Esophagus muscularis mucosa (tissue), 4 donors: ENCODE data around the gene CCL24. TPM values are rescaled to one million over a fixed set of nuclear protein-coding genes. Genes with fewer than 3 reads are reported as not detected.
"Not testable (repeated sequence)": the region's sequence is repeated elsewhere in the genome, so short reads cannot be mapped to it uniquely, and the experiment has no call there.

ENCODE experiments used
- DNase-seq: peaks from one replicate; pipeline ENCODE4 v3.0.0-alpha.2; 2017; ENCODE audit errors: extremely low spot score
- H3K27ac ChIP-seq, 4 donors: fragments of 200-600 bp; sonication (generic); replicated peaks in 1 of 4; 1 replicate in 3 of 4; 2 replicates in 1 of 4; pipeline ENCODE4 v1.5.1; 2016 to 2019; ENCODE audit warnings: mild to moderate bottlenecking in 1 of 4
- H3K27me3 ChIP-seq, 4 donors: fragments of 200-600 bp; sonication (generic); one replicate each; pipeline versions ENCODE4 v1.5.1 to v1.6.0; 2016 to 2019
- H3K36me3 ChIP-seq, 4 donors: fragments of 200-600 bp; sonication (generic); one replicate each; pipeline ENCODE4 v1.5.1; 2016 to 2019
- H3K4me1 ChIP-seq, 4 donors: fragments of 200-600 bp; sonication (generic); one replicate each; pipeline ENCODE4 v1.5.1; 2016 to 2019
- H3K4me3 ChIP-seq, 4 donors: fragments of 200-600 bp; sonication (generic); 1 replicate in 2 of 4; 2 replicates in 2 of 4; pipeline ENCODE4 v1.5.1; 2016 to 2019; ENCODE audit warnings: mild to moderate bottlenecking in 4 of 4, moderate library complexity in 1 of 4
- H3K9me3 ChIP-seq, 4 donors: fragments of 200-600 bp; sonication (generic); 1 replicate in 3 of 4; 2 replicates in 1 of 4; pipeline ENCODE4 v1.5.1; 2016 to 2019
- CTCF ChIP-seq, 3 experiments: fragments of 200-600 bp in 2 of 3; fragments of 450-650 bp in 1 of 3; sonication (generic) in 2 of 3; IDR thresholded peaks; one replicate each; pipeline ENCODE4 v1.5.1; 2017 to 2019; ENCODE audit warnings: antibody characterized with exemption in 3 of 3, mild to moderate bottlenecking in 2 of 3, moderate library complexity in 1 of 3
- EP300 ChIP-seq: sonication (generic); formaldehyde crosslinking; IDR thresholded peaks from one replicate; pipeline ENCODE4 v1.6.1; 2017; ENCODE audit warnings: antibody characterized with exemption
- POLR2A ChIP-seq: fragments of 450-650 bp; IDR thresholded peaks from one replicate; pipeline ENCODE4 v1.6.1; 2017; ENCODE audit warnings: antibody characterized with exemption, moderate library complexity, mild to moderate bottlenecking, low read depth
- POLR2AphosphoS5 ChIP-seq, 2 donors: sonication (generic); formaldehyde crosslinking; IDR thresholded peaks; one replicate each; pipeline ENCODE4 v1.6.1; 2017; ENCODE audit warnings: antibody characterized with exemption in 2 of 2
- WGBS: methylation state at CpG from one replicate; pipeline ENCODE4 v1.1.5; 2018; 5-methylcytosine and 5-hydroxymethylcytosine counted together
- intact Hi-C: fragments of 100-400 bp; cut with DNase I; formaldehyde crosslinking; loops from one replicate; pipeline ENCODE4 v1.15.1; 2023
- total RNA-seq, 4 donors: library from RNA; depleted of rRNA; stranded (reverse); fragments of >200 nt; gene quantifications; one replicate each; pipeline versions ENCODE4 v1.1.0 to v1.2.1, GENCODE V29; 2016

CCL24 gene
- total RNA-seq, 4 donors from 2014 or later, result 0.99 TPM; not detected in 3

- H3K9me3 ChIP-seq, result no peaks in the 10 kb centered on the region
- TF ChIP-seq POLR2A, result no peak
- no peak for TF ChIP-seq POLR2AphosphoS5 (IDR thresholded peaks at IDR 0.05)
- TF ChIP-seq CTCF (IDR thresholded peaks at IDR 0.05), result no peak
- no peak for TF ChIP-seq EP300
- WGBS, result 67% methylated on average over 5 of the region's 5 CpGs
- no peak overlapping the region for H3K4me3 ChIP-seq
- no peaks in the 10 kb centered on the region for H3K36me3 ChIP-seq
- no peaks in the 10 kb centered on the region for H3K27me3 ChIP-seq
- H3K27ac ChIP-seq, result no peak overlapping the region
- no peaks in the 10 kb centered on the region for H3K4me1 ChIP-seq
- intact Hi-C loops, result no loop called here
- no peak for DNase-seq
Observed at GRCh38 chr7:75854233-75854632, 40.6 kb upstream of the CCL24 start.

GRCh38 chr7:75850235-75850634 is 36.6 kb upstream of the CCL24 start:
- H3K9me3 ChIP-seq, result no peaks in the 10 kb centered on the region
- intact Hi-C loops, result no loop called here
- H3K4me1 ChIP-seq, result no peaks in the 10 kb centered on the region
- no peak for TF ChIP-seq POLR2A
- no peak for TF ChIP-seq CTCF (IDR thresholded peaks at IDR 0.05)
- TF ChIP-seq EP300, result no peak
- no peak for TF ChIP-seq POLR2AphosphoS5 (IDR thresholded peaks at IDR 0.05)
- no peaks in the 10 kb centered on the region for H3K27me3 ChIP-seq
- no peak for DNase-seq
- H3K36me3 ChIP-seq, result no peaks in the 10 kb centered on the region
- no peak overlapping the region for H3K27ac ChIP-seq
- 69% methylated on average over 4 of the region's 4 CpGs for WGBS
- H3K4me3 ChIP-seq, result no peak overlapping the region

GRCh38 chr7:75849573-75849972 is 36.0 kb upstream of the CCL24 start:
- Histone ChIP-seq H3K27ac (no peak overlapping the region), H3K27me3 (no peaks in the 10 kb centered on the region), H3K4me1 (no peaks in the 10 kb centered on the region), H3K36me3 (no peaks in the 10 kb centered on the region), H3K9me3 (no peaks in the 10 kb centered on the region), H3K4me3 (no peak overlapping the region)
- intact Hi-C loops, result no loop called here
- DNase-seq, result no peak
- TF ChIP-seq POLR2AphosphoS5 (IDR thresholded peaks at IDR 0.05), result no peak
- TF ChIP-seq CTCF (IDR thresholded peaks at IDR 0.05), result no peak
- no peak for TF ChIP-seq EP300
- no peak for TF ChIP-seq POLR2A
- WGBS, result 71% methylated on average over 3 of the region's 3 CpGs

GRCh38 chr7:75847707-75848106 is 34.1 kb upstream of the CCL24 start:
- intact Hi-C loops, result no loop called here
- WGBS, result 75% methylated on average over 7 of the region's 7 CpGs
- TF ChIP-seq POLR2A, result no peak
- no peak for TF ChIP-seq POLR2AphosphoS5 (IDR thresholded peaks at IDR 0.05)
- no peak for TF ChIP-seq EP300
- no peak for TF ChIP-seq CTCF (IDR thresholded peaks at IDR 0.05)
- H3K4me3 ChIP-seq, result no peak overlapping the region
- H3K36me3 ChIP-seq, result no peaks in the 10 kb centered on the region
- H3K27ac ChIP-seq, result no peak overlapping the region
- no peaks in the 10 kb centered on the region for H3K9me3 ChIP-seq
- H3K4me1 ChIP-seq, result peaks cover 0 to 7% (median 6%) of the 10 kb centered on the region in 4 donors
- no peaks in the 10 kb centered on the region for H3K27me3 ChIP-seq
- no peak for DNase-seq

GRCh38 chr7:75845132-75845531 is 31.5 kb upstream of the CCL24 start:
- DNase-seq, intact Hi-C loops, H3K27ac ChIP-seq, H3K27me3 ChIP-seq, H3K36me3 ChIP-seq, H3K9me3 ChIP-seq, H3K4me3 ChIP-seq: not testable (repeated sequence)
- peaks cover 0 to 14% (median 10%) of the 10 kb centered on the region in 4 donors for H3K4me1 ChIP-seq
- WGBS, result 87% methylated on average over 6 of the region's 6 CpGs
